ENCODE measurements around the gene FAXC.
"Not testable (repeated sequence)": the region's sequence is repeated elsewhere in the genome, so short reads cannot be mapped to it uniquely, and the experiment has no call there.

The FAXC gene

DNA sequence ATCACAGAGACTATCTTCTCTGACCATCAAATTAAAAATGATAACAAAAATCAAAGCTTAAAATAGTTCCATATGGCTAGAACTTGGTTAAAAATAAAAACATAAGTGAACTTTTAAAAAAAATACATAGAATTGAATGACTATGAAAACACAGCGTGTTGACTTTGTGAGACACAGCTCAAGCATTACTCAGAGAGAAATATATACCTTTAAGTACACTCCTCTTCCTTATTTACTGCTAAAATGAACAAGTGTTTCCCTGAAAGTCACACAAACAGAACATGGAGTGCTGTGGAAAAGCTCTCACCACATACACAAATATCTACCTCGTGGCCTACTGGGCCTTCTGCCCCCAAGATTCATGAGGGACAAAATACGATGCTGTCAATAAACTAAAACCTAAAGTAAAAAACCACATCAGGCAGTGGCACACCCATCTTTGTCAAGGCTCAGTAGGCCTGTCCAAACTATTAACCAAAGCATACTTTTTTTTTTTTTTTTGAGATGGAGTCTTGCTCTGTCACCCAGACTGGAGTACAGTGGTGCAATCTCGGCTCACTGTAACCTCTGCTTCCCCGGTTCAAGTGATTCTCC, 7.5 kb downstream of the FAXC start:
- TF ChIP-seq POLR2A (IDR thresholded peaks at IDR 0.05; ENCODE audit: extremely low read depth, insufficient read length) (no peak), CTCF (IDR thresholded peaks at IDR 0.05; ENCODE audit: low read depth, low read length) (no peak)
- TF ChIP-seq, protein P1, sequence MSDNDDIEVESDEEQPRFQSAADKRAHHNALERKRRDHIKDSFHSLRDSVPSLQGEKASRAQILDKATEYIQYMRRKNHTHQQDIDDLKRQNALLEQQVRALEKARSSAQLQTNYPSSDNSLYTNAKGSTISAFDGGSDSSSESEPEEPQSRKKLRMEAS (IDR thresholded peaks at IDR 0.05; ENCODE audit: low read depth, low read length), result no peak
- no peak for DNase-seq (ENCODE audit: low read depth)
- H3K4me3 ChIP-seq (ENCODE audit: low read depth, low read length), result no peak overlapping the region

GRCh38 chr6:99338188-99338587, 11.3 kb downstream of the FAXC start:
- DNase-seq (ENCODE audit: low read depth), result no peak
- H3K4me3 ChIP-seq (ENCODE audit: low read depth, low read length), result no peak overlapping the region
- TF ChIP-seq, protein P1 (IDR thresholded peaks at IDR 0.05; ENCODE audit: low read depth, low read length), result no peak
- TF ChIP-seq POLR2A (IDR thresholded peaks at IDR 0.05; ENCODE audit: extremely low read depth, insufficient read length) (no peak), MYC (IDR thresholded peaks at IDR 0.05; ENCODE audit: low read depth, low read length) (no peak), CTCF (IDR thresholded peaks at IDR 0.05; ENCODE audit: low read depth, low read length) (no peak)

GRCh38 chr6:99335298-99335697, 14.2 kb downstream of the FAXC start:
- DNase-seq (ENCODE audit: low read depth), result not testable (repeated sequence)

DNA sequence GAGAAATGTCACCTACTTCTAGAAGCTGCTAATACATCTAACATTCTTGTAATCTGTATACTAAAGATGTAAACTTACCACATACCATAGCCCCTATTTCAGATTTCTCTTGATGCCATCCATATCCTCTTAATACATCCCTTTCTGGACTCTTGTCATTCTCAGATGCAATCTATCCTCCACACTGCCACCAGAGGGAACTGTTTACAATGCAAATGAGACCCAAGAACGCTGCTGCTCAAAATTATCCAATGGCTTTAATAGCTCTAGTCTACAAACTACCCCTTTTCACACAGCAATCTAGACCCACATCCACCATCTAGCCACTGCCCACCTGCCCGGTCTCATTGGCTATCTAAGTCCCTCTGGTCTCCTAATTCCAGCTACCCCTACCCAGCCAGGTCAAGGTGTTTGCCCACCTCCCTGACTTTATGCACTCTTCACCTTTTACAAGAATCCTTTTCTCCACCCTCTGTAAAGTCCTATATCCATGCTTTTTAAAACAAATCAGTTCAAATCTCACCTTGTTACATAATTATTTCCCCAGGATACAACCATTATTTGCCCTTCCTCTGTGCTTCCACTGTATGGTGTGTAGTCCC, 14.8 kb downstream of the FAXC start:
- peak; percentile 69 for DNase-seq (ENCODE audit: low read depth)
- TF ChIP-seq, protein P1 (IDR thresholded peaks at IDR 0.05; ENCODE audit: low read depth, low read length), result no peak
- TF ChIP-seq POLR2A (IDR thresholded peaks at IDR 0.05; ENCODE audit: extremely low read depth, insufficient read length) (no peak), CTCF (IDR thresholded peaks at IDR 0.05; ENCODE audit: low read depth, low read length) (peak; percentile 75), MYC (IDR thresholded peaks at IDR 0.05; ENCODE audit: low read depth, low read length) (no peak)
- no peak overlapping the region for H3K4me3 ChIP-seq (ENCODE audit: low read depth, low read length)

More at GRCh38 chr6:99335298-99335697, 14.2 kb downstream of the FAXC start:
- not testable (repeated sequence) for H3K4me3 ChIP-seq (ENCODE audit: low read depth, low read length)

- H3K4me3 ChIP-seq (ENCODE audit: low read depth, low read length), result no peak overlapping the region
- DNase-seq (ENCODE audit: low read depth), result no peak
- TF ChIP-seq, protein P1 (IDR thresholded peaks at IDR 0.05; ENCODE audit: low read depth, low read length), result no peak
- TF ChIP-seq MYC (IDR thresholded peaks at IDR 0.05; ENCODE audit: low read depth, low read length) (no peak), POLR2A (IDR thresholded peaks at IDR 0.05; ENCODE audit: extremely low read depth, insufficient read length) (no peak), CTCF (IDR thresholded peaks at IDR 0.05; ENCODE audit: low read depth, low read length) (no peak)
These were observed 16.4 kb downstream of the FAXC start for GRCh38 chr6:99333068-99333467.

GRCh38 chr6:99331531-99331930, 17.9 kb downstream of the FAXC start:
- DNase-seq (ENCODE audit: low read depth), result no peak
- no peak overlapping the region for H3K4me3 ChIP-seq (ENCODE audit: low read depth, low read length)
- TF ChIP-seq MYC (IDR thresholded peaks at IDR 0.05; ENCODE audit: low read depth, low read length) (no peak), POLR2A (IDR thresholded peaks at IDR 0.05; ENCODE audit: extremely low read depth, insufficient read length) (no peak), CTCF (IDR thresholded peaks at IDR 0.05; ENCODE audit: low read depth, low read length) (no peak)
- TF ChIP-seq, protein P1 (IDR thresholded peaks at IDR 0.05; ENCODE audit: low read depth, low read length), result no peak
